ENCODE measurements around the gene TYMP. TPM values are rescaled to one million over a fixed set of nuclear protein-coding genes. Genes with fewer than 3 reads are reported as not detected.
"Not testable (repeated sequence)": the region's sequence is repeated elsewhere in the genome, so short reads cannot be mapped to it uniquely, and the experiment has no call there.

Gene TYMP
- total RNA-seq, 1 donor from 2014 or later, result 82.0 TPM

- H3K27ac ChIP-seq, result no peak overlapping the region
- peaks cover 0 to 64% of the 10 kb centered on the region in 2 donors for H3K36me3 ChIP-seq
- H3K4me3 ChIP-seq, result no peak overlapping the region
- no peaks in the 10 kb centered on the region for H3K27me3 ChIP-seq
- DNase-seq (ENCODE audit: extremely low spot score in 2 of 2), result peak in 1 of 2 donors; percentile 85
- H3K4me1 ChIP-seq, result peaks cover 29% of the 10 kb centered on the region
- H3K9me3 ChIP-seq, result no peaks in the 10 kb centered on the region
- TF ChIP-seq POLR2A (IDR thresholded peaks at IDR 0.05), result no peak
- TF ChIP-seq POLR2AphosphoS5 (IDR thresholded peaks at IDR 0.05; ENCODE audit: insufficient read depth in 1 of 2, low read depth in 1 of 2), result no peak
- TF ChIP-seq CTCF (IDR thresholded peaks at IDR 0.05), result no peak
- intact Hi-C loops (cut with DNase I), result loop anchor here (10.0 kb wide), 1 partner anchor 258 kb away; the partner anchor contains the start of gene MAPK12
These were observed 7.5 kb downstream of the TYMP start for GRCh38 chr22:50522208-50522805.

- peaks cover 0 to 69% of the 10 kb centered on the region in 2 donors for H3K36me3 ChIP-seq
- H3K27me3 ChIP-seq, result no peaks in the 10 kb centered on the region
- intact Hi-C loops (cut with DNase I), result loop anchor here (10.0 kb wide), 1 partner anchor 257 kb away; the partner anchor contains the start of gene MAPK12
These were observed 8.1 kb downstream of the TYMP start for GRCh38 chr22:50521710-50522109.

GRCh38 chr22:50520826-50521453, 8.9 kb downstream of the TYMP start:
- H3K4me3 ChIP-seq, result no peak overlapping the region
- no peaks in the 10 kb centered on the region for H3K27me3 ChIP-seq
- TF ChIP-seq POLR2AphosphoS5 (IDR thresholded peaks at IDR 0.05; ENCODE audit: insufficient read depth in 1 of 2, low read depth in 1 of 2), result no peak
- no peak for TF ChIP-seq POLR2A (IDR thresholded peaks at IDR 0.05)
- no peak for TF ChIP-seq CTCF (IDR thresholded peaks at IDR 0.05)
- DNase-seq (ENCODE audit: extremely low spot score in 2 of 2), result peak in 1 of 2 donors; percentile 93
- intact Hi-C loops (cut with DNase I), result loop anchor here (10.0 kb wide), 1 partner anchor 256 kb away; the partner anchor contains the start of gene MAPK12
- peaks cover 0 to 71% of the 10 kb centered on the region in 2 donors for H3K36me3 ChIP-seq
- H3K4me1 ChIP-seq, result peaks cover 19% of the 10 kb centered on the region
- H3K27ac ChIP-seq, result no peak overlapping the region
- H3K9me3 ChIP-seq, result no peaks in the 10 kb centered on the region

More at GRCh38 chr22:50521710-50522109, 8.1 kb downstream of the TYMP start:
- Histone ChIP-seq H3K4me1 (peaks cover 24% of the 10 kb centered on the region), H3K4me3 (no peak overlapping the region), H3K27ac (no peak overlapping the region), H3K9me3 (no peaks in the 10 kb centered on the region)
- TF ChIP-seq CTCF (IDR thresholded peaks at IDR 0.05) (no peak), POLR2A (IDR thresholded peaks at IDR 0.05) (no peak), POLR2AphosphoS5 (IDR thresholded peaks at IDR 0.05; ENCODE audit: insufficient read depth in 1 of 2, low read depth in 1 of 2) (no peak)
- peak in 1 of 2 donors; percentile 85 for DNase-seq (ENCODE audit: extremely low spot score in 2 of 2)

DNA sequence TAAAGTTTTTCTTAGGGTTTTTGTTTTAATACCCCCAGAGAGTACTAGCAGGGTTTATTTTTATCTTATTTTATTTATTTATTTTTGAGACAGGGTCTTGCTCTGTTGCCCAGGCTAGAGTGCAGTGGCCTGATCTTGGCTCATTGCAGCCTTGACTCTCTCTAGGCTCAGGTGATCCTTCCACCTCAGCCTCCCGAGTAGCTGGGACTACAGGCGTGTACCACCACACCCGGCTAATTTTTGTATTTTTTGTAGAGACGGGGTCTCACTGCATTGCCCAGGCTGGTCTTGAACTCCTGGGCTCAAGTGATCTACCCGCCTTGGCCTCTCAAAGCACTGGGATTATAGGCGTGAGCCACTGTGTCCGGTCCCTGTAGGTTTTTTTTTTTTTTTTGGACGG, 9.6 kb downstream of the TYMP start:
- intact Hi-C loops (cut with DNase I), result loop anchor here (10.0 kb wide), 1 partner anchor 255 kb away; the partner anchor contains the start of gene MAPK12
- not testable (repeated sequence) for DNase-seq (ENCODE audit: extremely low spot score in 2 of 2); H3K9me3 ChIP-seq; H3K4me3 ChIP-seq; H3K27me3 ChIP-seq; H3K27ac ChIP-seq
- Histone ChIP-seq H3K4me1 (peaks cover 19% of the 10 kb centered on the region), H3K36me3 (peaks cover 0 to 71% of the 10 kb centered on the region in 2 donors)

DNA sequence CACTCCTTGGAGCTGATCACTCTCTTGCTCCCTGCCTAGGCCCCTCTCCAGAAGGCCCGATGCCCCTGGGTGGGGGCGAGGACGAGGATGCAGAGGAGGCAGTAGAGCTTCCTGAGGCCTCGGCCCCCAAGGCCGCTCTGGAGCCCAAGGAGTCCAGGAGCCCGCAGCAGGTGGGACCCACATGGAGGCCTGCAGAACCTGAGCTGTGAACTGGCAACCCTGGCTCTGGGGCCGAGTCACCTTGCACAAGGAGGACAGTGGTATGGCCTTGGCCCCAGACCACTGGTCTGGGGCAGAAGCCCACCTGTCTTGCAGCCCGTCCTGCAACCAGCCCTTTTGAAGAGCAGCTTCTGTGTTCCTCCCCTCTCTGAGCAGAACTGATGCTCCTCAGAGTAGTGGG, 10.7 kb downstream of the TYMP start:
- Histone ChIP-seq H3K36me3 (peaks cover 0 to 71% of the 10 kb centered on the region in 2 donors), H3K4me1 (peaks cover 9% of the 10 kb centered on the region), H3K27me3 (no peaks in the 10 kb centered on the region), H3K9me3 (no peaks in the 10 kb centered on the region), H3K27ac (no peak overlapping the region), H3K4me3 (no peak overlapping the region)
- DNase-seq (ENCODE audit: extremely low spot score in 2 of 2), result no peak
- intact Hi-C loops (cut with DNase I), result no loop called here
- TF ChIP-seq CTCF (IDR thresholded peaks at IDR 0.05) (no peak), POLR2A (IDR thresholded peaks at IDR 0.05) (no peak), POLR2AphosphoS5 (IDR thresholded peaks at IDR 0.05; ENCODE audit: insufficient read depth in 1 of 2, low read depth in 1 of 2) (no peak)
